ENCODE data around the gene S100A6.

Gene S100A6

DNA sequence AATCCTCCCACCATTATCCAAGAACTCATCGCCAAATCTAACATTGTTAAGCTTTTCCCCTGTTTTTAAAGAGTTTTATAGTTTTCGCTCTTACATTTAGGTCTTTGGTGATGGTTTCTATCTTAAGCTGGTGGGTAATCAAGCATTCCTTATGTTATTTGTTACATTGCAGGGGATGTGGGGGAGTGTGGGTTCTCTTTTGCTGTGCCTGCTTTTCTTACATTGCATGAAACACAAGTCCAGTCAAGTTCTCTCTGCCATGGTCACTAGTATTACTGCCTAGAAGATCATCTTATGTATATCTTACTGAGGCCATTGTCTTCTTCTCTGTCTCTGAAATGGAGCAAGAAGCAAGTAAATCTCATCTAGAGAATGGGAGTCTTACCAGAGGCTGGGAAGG lies 48.1 kb downstream of the S100A6 start:
- TF ChIP-seq, protein P1, sequence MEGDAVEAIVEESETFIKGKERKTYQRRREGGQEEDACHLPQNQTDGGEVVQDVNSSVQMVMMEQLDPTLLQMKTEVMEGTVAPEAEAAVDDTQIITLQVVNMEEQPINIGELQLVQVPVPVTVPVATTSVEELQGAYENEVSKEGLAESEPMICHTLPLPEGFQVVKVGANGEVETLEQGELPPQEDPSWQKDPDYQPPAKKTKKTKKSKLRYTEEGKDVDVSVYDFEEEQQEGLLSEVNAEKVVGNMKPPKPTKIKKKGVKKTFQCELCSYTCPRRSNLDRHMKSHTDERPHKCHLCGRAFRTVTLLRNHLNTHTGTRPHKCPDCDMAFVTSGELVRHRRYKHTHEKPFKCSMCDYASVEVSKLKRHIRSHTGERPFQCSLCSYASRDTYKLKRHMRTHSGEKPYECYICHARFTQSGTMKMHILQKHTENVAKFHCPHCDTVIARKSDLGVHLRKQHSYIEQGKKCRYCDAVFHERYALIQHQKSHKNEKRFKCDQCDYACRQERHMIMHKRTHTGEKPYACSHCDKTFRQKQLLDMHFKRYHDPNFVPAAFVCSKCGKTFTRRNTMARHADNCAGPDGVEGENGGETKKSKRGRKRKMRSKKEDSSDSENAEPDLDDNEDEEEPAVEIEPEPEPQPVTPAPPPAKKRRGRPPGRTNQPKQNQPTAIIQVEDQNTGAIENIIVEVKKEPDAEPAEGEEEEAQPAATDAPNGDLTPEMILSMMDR (IDR thresholded peaks at IDR 0.05; ENCODE audit: borderline replicate concordance, insufficient read depth, low read depth, low read length), result no peak
- no peak overlapping the region for H3K4me3 ChIP-seq (ENCODE audit: low read depth, low read length)

DNA sequence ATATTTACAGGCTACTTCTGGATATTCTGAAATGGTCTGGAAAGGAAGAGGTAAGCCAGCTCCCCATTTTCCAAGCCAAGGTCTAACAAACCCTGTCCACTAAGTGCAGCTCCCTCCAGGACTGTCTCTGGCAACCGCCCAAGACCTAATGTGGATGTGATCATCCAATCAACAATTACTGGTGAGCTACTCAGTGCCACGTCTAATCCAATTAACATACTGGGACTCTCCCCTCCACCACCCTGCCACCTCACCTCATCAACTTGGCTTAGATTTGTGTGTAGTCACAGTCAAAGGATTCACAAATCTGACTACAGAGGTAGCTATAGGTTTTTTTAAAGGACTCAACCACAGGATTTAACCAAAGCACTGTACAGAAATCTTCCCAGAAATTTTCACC lies 49.9 kb downstream of the S100A6 start:
- no peak overlapping the region for H3K4me3 ChIP-seq (ENCODE audit: low read depth, low read length)

More for the DNA sequence above, 49.9 kb downstream of the S100A6 start:
- TF ChIP-seq, protein P1 (IDR thresholded peaks at IDR 0.05; ENCODE audit: borderline replicate concordance, insufficient read depth, low read depth, low read length), result no peak
